Endodermal cell (in vitro differentiated cells): ENCODE measurements around the gene MAPK8IP2. TPM values are rescaled to one million over a fixed set of nuclear protein-coding genes. Genes with fewer than 3 reads are reported as not detected.

ENCODE experiments used
- DNase-seq: peaks from one replicate; pipeline ENCODE4 v3.0.0-alpha.2; 2017
- H3K27ac ChIP-seq: 2 replicates; pipeline ENCODE4 v1.5.1; 2013; ENCODE audit warnings: mild to moderate bottlenecking, low read depth, low read length, moderate library complexity
- H3K27me3 ChIP-seq: 2 replicates; pipeline ENCODE4 v1.6.1; 2013; ENCODE audit warnings: mild to moderate bottlenecking, low read length, moderate library complexity; ENCODE audit not compliant: insufficient read depth, control insufficient read depth, poor library complexity, severe bottlenecking
- H3K36me3 ChIP-seq: 2 replicates; pipeline ENCODE4 v1.7.0; 2013; ENCODE audit warnings: mild to moderate bottlenecking, low read length, moderate library complexity; ENCODE audit not compliant: control insufficient read depth, insufficient read depth
- H3K4me1 ChIP-seq: one replicate; pipeline ENCODE4 v1.7.0; 2013; ENCODE audit warnings: low read length; ENCODE audit not compliant: control insufficient read depth, insufficient read depth
- H3K4me3 ChIP-seq: 2 replicates; pipeline ENCODE4 v1.5.1; 2013; ENCODE audit warnings: mild to moderate bottlenecking, low read length, moderate library complexity
- H3K9ac ChIP-seq: 2 replicates; pipeline ENCODE4 v1.6.1; 2013; ENCODE audit warnings: mild to moderate bottlenecking, low read length, moderate library complexity; ENCODE audit not compliant: poor library complexity, severe bottlenecking; ENCODE audit errors: extremely low read depth
- H3K9me3 ChIP-seq: 2 replicates; pipeline ENCODE4 v1.6.1; 2013; ENCODE audit warnings: mild to moderate bottlenecking, low read length, moderate library complexity; ENCODE audit not compliant: control insufficient read depth
- H3K27ac Mint-ChIP-seq: 2 replicates; pipeline ENCODE4 v1.8.0; 2020; ENCODE audit warnings: mixed read lengths
- H3K27me3 Mint-ChIP-seq: 2 replicates; pipeline ENCODE4 v1.8.0; 2021; ENCODE audit warnings: mild to moderate bottlenecking, mixed read lengths; ENCODE audit not compliant: insufficient read depth
- H3K36me3 Mint-ChIP-seq: 2 replicates; pipeline ENCODE4 v1.8.0; 2020; ENCODE audit warnings: low read depth, mixed read lengths
- H3K4me1 Mint-ChIP-seq: 2 replicates; pipeline ENCODE4 v1.8.0; 2020; ENCODE audit warnings: mixed read lengths
- H3K4me3 Mint-ChIP-seq: 2 replicates; pipeline ENCODE4 v1.8.0; 2020; ENCODE audit warnings: mild to moderate bottlenecking, moderate library complexity, mixed read lengths
- H3K9me3 Mint-ChIP-seq: 2 replicates; pipeline ENCODE4 v1.8.0; 2020; ENCODE audit warnings: mild to moderate bottlenecking, mixed read lengths
- CTCF ChIP-seq: fragments of 200-600 bp; sonication (generic); conservative IDR thresholded peaks from 2 replicates; pipeline ENCODE4 v1.5.0; 2021; ENCODE audit warnings: antibody characterized with exemption, mild to moderate bottlenecking
- WGBS, 2 experiments: methylation state at CpG; one replicate each; pipeline versions ENCODE4 v1.1.5 to v1.1.7; 2013; ENCODE audit warnings: missing lambda C conversion rate in 2 of 2, mixed read lengths in 1 of 2; ENCODE audit not compliant: insufficient coverage in 1 of 2, insufficient read length in 1 of 2; 5-methylcytosine and 5-hydroxymethylcytosine counted together
- total RNA-seq, 2 donors: library from RNA; stranded (reverse); fragmentation: NEBNext Ultra II Directional in 1 of 2; extraction: Animal tissue kit (Norgen Biotek cat#: 25700) in 1 of 2; gene quantifications; 2 replicates in 1 of 2; 3 replicates in 1 of 2; pipeline ENCODE4 v1.2.1, GENCODE V29; 2021

MAPK8IP2 gene
- total RNA-seq, 2 donors from 2014 or later, result 1.2 to 1.4 TPM

DNA sequence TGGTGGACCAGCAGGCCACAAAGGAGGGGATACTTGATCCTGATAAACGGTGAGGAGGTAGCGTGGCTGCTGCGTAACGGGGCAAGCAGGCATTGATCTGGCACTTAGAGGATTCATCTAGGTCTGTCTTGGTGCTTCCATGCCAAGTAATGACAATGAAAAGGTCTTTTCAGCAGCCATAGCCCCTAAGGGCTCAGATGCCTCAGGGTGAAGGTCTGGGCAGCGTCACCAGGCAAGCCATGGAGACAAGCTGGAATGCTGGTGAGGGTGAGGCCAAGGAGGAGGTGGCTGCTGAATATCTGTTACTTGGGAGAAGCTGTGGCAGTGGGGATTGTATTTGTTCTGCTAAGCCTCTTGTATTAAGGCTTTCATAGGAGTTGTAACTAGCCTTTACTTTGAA lies 13.2 kb upstream of the MAPK8IP2 start:
- 91 to 92% methylated on average over 4 to 5 of the region's 5 CpGs for WGBS, 2 experiments
- Mint-ChIP-seq H3K4me1 (peaks cover 12% of the 10 kb centered on the region), H3K9me3 (no peaks in the 10 kb centered on the region), H3K27ac (no peak overlapping the region), H3K27me3 (peaks cover 42% of the 10 kb centered on the region), H3K4me3 (no peak overlapping the region), H3K36me3 (no peaks in the 10 kb centered on the region)
- Histone ChIP-seq H3K27ac (no peak overlapping the region), H3K9me3 (no peaks in the 10 kb centered on the region), H3K27me3 (peaks cover 16% of the 10 kb centered on the region), H3K4me3 (no peak overlapping the region), H3K9ac (no peak overlapping the region), H3K36me3 (no peaks in the 10 kb centered on the region), H3K4me1 (peaks cover 4% of the 10 kb centered on the region)
- no peak for DNase-seq
- TF ChIP-seq CTCF, result no peak

GRCh38 chr22:50595189-50595588 lies 5.4 kb upstream of the MAPK8IP2 start:
- H3K4me3 Mint-ChIP-seq, result no peak overlapping the region
- no peak overlapping the region for H3K27ac Mint-ChIP-seq
- WGBS, 2 experiments, result 93 to 96% methylated on average over 3 of the region's 3 CpGs
- H3K9me3 Mint-ChIP-seq, result no peaks in the 10 kb centered on the region
- Histone ChIP-seq H3K27me3 (peaks cover 51% of the 10 kb centered on the region), H3K4me1 (no peaks in the 10 kb centered on the region), H3K9ac (no peak overlapping the region), H3K36me3 (no peaks in the 10 kb centered on the region), H3K27ac (no peak overlapping the region), H3K4me3 (no peak overlapping the region), H3K9me3 (no peaks in the 10 kb centered on the region)
- H3K36me3 Mint-ChIP-seq, result no peaks in the 10 kb centered on the region
- H3K4me1 Mint-ChIP-seq, result no peaks in the 10 kb centered on the region
- no peak for TF ChIP-seq CTCF
- no peak for DNase-seq
- peaks cover 59% of the 10 kb centered on the region for H3K27me3 Mint-ChIP-seq

GRCh38 chr22:50597097-50597496 lies 3.5 kb upstream of the MAPK8IP2 start:
- no peak for DNase-seq
- peaks cover 56% of the 10 kb centered on the region for H3K27me3 ChIP-seq
- Mint-ChIP-seq H3K4me3 (no peak overlapping the region), H3K27me3 (peaks cover 62% of the 10 kb centered on the region), H3K4me1 (no peaks in the 10 kb centered on the region), H3K27ac (no peak overlapping the region), H3K9me3 (no peaks in the 10 kb centered on the region), H3K36me3 (no peaks in the 10 kb centered on the region)
- H3K4me1 ChIP-seq, result no peaks in the 10 kb centered on the region
- no peak overlapping the region for H3K9ac ChIP-seq
- no peak overlapping the region for H3K27ac ChIP-seq
- no peaks in the 10 kb centered on the region for H3K36me3 ChIP-seq
- H3K4me3 ChIP-seq, result no peak overlapping the region
- no peaks in the 10 kb centered on the region for H3K9me3 ChIP-seq
- WGBS, 2 experiments, result 82 to 94% methylated on average over 5 of the region's 5 CpGs
- TF ChIP-seq CTCF, result no peak
